ENCODE measurements around the gene CHST12. TPM values are rescaled to one million over a fixed set of nuclear protein-coding genes. Genes with fewer than 3 reads are reported as not detected.
"Not testable (repeated sequence)": the region's sequence is repeated elsewhere in the genome, so short reads cannot be mapped to it uniquely, and the experiment has no call there.

CHST12 gene
- total RNA-seq, 2 donors from 2014 or later = 4.8 to 8.5 TPM

DNA sequence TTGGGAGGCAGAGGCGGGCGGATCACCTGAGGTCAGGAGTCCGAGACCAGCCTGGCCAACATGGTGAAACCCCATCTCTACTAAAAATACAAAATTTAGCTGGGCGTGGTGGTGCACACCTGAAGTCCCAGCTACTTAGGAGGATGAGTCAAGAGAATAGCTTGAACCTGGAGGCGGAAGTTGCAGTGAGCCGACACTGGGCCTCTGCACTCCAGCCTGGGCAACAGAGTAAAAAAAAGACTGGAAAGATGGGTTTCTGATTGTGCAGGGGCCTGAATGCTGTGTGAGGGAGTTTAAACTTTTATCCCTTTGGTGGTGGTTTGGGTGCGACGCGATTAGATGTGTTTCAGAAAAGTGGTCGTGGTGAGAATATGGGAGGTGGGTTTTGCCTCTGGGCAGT is 1.8 kb downstream of the CHST12 start:
- Mint-ChIP-seq H3K4me3 (peak overlapping the region; percentile 78), H3K9me3 (no peaks in the 10 kb centered on the region), H3K4me1 (peaks cover 47% of the 10 kb centered on the region), H3K27me3 (no peaks in the 10 kb centered on the region), H3K36me3 (ENCODE audit: low read depth) (no peaks in the 10 kb centered on the region), H3K27ac (peak overlapping the region; percentile 81)
- ATAC-seq (replicated peaks) = no peak

DNA sequence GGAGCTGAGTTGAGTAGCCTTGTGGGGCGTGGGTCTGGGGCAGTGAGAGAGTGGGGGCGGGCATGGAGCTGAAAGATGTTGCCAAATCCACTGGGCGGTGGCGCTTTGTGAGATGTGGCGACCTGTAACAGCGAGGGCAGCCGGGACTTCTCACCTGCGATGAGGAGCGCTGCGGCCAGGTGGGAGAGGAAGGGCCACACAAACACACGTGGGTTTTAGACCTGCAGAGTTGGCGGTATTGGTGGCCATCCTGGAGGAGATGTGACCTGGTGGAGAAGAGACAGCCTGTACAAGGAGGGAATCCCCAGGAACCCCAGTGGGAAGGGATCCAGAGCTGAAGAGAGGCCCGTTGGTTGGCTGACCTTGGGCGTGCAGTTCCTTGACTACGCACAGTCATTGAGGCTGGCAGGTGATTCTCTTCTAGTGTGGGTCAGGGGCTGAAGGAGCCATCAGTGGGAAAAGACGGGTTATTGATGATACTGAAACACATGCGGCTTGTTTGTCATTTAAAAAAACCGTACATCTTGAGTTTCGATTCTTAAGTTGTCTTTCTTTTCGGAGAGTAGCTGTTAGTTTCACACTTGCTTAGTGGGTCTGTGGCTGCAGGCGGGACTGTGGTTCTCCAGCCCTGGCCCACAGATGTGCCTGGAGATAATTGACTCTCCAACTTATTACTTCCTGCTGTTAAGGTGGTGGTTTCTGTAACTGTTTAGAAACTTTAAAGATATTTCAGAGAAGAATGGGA is 2.4 kb downstream of the CHST12 start:
- H3K27me3 Mint-ChIP-seq = no peaks in the 10 kb centered on the region
- peak overlapping the region; percentile 78 for H3K4me3 Mint-ChIP-seq
- peak overlapping the region; percentile 81 for H3K27ac Mint-ChIP-seq
- peaks cover 50% of the 10 kb centered on the region for H3K4me1 Mint-ChIP-seq
- no peaks in the 10 kb centered on the region for H3K36me3 Mint-ChIP-seq (ENCODE audit: low read depth)
- H3K9me3 Mint-ChIP-seq = no peaks in the 10 kb centered on the region
- peak; percentile 85 for ATAC-seq (replicated peaks)

DNA sequence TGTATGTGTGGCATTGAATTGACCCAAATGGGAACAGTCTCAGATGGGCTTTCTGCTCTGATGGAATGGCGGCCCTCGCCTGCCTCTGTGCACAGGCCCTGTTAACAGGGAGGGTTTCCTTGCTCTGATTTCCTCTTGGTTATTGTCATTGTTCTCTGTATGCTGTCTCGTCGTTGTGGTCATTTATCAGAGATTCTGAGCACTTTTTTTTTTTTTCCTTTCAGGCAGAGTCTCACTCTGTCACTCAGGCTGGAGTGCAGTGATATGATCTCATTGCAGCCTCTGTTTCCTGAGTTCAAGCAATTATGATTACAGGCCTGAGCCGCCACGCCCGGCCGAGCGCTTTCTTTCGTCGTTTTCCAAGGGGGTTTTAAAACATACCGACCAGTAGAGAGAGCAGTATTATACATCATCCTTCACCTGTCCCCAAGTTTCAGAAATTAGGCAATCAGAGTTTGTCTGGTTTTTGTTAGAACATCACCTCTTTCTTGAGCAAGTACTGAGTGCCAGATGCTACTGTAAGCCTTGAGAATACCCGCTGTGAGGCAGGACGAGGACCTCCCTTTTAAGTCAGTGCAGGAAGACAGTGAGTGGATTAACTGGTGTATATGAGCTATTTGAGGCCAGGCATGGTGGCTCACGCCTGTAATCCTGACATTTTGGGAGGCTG is 6.5 kb downstream of the CHST12 start:
- peak overlapping the region; percentile 64 for H3K27ac Mint-ChIP-seq
- peaks cover 49% of the 10 kb centered on the region for H3K4me1 Mint-ChIP-seq
- no peaks in the 10 kb centered on the region for H3K27me3 Mint-ChIP-seq
- H3K4me3 Mint-ChIP-seq = peak overlapping the region; percentile 36
- no peaks in the 10 kb centered on the region for H3K9me3 Mint-ChIP-seq
- H3K36me3 Mint-ChIP-seq (ENCODE audit: low read depth) = no peaks in the 10 kb centered on the region
- ATAC-seq (replicated peaks) = no peak

DNA sequence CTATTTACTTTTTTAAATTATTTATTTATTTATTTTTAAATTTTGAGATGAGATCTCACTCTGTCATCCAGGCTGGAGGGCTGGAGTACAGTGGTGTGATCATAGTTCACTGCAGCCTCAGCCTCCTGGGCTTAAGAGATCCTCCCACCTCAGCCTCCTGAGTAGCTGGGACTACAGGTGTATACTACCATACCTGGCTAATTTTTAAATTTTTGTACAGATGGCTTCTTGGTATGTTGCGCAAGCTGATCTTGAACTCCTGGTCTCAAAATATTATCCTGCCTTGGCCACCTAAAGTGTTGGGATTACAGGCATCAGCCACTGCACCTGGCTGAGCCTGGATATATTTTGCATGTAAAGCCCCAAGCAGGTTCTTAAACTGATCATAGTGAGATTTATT is 7.6 kb downstream of the CHST12 start:
- H3K36me3 Mint-ChIP-seq (ENCODE audit: low read depth) = no peaks in the 10 kb centered on the region
- no peak overlapping the region for H3K4me3 Mint-ChIP-seq
- H3K4me1 Mint-ChIP-seq = peaks cover 37% of the 10 kb centered on the region
- H3K27me3 Mint-ChIP-seq = no peaks in the 10 kb centered on the region
- H3K27ac Mint-ChIP-seq = no peak overlapping the region
- ATAC-seq (replicated peaks) = no peak
- no peaks in the 10 kb centered on the region for H3K9me3 Mint-ChIP-seq

DNA sequence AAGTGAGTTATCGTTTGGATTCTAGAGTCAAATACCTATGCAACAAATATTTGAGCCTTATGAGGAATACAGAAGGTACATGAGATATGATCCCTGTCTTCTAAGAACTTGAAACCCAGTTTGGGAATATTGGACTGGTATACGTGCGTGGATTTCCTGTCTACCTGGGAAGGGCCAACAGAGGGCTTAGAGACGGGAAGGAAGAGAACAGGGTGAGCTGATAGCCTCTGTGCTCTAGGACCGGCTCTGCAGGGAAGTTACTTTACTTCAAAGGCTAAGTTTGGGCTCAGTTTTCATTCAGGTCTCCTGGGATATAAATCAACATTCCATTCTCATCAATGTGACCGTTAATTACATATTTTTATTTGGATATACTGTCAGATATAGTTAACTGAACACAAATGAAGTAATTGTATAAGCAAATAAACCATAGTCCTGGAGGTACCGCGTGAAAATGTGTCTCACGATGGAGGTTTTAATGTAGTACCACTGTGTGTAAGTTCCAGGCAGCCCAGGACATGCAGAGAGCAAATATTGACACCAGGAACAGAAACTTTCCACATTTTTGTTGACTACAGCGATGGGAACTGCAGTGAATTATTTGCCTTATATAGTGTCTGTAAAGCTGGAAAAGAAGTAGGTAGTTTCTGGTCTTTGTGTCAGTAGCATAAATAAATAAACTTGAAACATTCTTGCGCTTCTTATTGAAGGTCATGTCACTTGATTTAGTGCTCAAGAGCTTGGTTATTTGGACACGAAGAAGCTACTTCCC is 8.6 kb downstream of the CHST12 start:
- Mint-ChIP-seq H3K36me3 (ENCODE audit: low read depth) (no peaks in the 10 kb centered on the region), H3K27me3 (no peaks in the 10 kb centered on the region), H3K4me3 (no peak overlapping the region), H3K9me3 (no peaks in the 10 kb centered on the region), H3K27ac (no peak overlapping the region), H3K4me1 (peaks cover 35% of the 10 kb centered on the region)
- ATAC-seq (replicated peaks) = no peak

DNA sequence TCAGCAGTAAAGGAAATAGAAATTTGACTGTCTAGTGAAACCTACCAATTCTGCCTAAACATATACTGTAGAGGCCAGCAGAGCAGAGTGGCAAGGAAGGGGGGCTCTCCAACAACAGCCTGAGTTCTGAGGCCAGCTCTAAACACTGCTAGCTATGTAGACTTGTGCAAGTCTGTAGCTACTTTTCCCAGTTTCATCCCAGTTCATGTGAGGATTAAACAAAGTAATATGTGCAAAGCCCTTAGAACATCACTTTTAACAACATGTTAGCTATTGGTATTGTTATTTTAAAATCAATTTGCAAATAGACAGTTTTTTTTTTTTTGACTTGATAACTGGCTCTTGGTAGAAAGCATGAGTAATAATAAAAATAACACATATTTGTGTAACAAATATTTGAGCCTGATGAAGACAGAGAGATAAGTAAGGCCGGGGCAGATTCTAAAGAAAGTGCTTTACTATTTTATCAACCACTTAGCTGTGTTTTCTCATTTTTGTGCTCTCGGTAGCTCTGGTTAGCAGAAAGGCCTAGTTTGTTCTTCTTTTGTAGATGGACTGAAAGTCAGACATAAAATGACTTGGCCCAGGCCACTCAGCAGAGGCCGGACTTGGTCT is 9.3 kb downstream of the CHST12 start:
- Mint-ChIP-seq H3K27me3 (no peaks in the 10 kb centered on the region), H3K9me3 (no peaks in the 10 kb centered on the region), H3K27ac (peak overlapping the region; percentile 57), H3K4me3 (no peak overlapping the region), H3K4me1 (peaks cover 33% of the 10 kb centered on the region), H3K36me3 (ENCODE audit: low read depth) (no peaks in the 10 kb centered on the region)
- no peak for ATAC-seq (replicated peaks)

DNA sequence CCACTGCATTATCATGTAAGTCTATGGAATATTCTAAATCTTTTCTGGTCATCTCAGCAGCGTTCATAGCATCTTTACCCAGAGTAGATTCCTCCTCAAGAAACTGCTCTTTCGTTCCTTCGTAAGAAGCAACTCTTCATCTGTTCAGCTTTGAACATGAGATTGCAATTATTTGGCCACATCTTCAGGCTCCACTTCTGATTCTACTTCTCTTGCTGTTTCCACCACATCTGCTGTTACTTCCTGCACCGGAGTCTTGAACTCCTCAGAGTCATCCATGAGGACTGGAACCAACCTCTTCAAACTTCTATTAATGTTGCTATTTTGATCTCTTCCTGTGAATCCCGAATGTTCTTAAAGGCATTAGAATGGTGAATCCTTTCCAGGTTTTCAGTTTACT is 12.7 kb downstream of the CHST12 start:
- peaks cover 15% of the 10 kb centered on the region for H3K4me1 Mint-ChIP-seq
- no peaks in the 10 kb centered on the region for H3K27me3 Mint-ChIP-seq
- no peaks in the 10 kb centered on the region for H3K9me3 Mint-ChIP-seq
- no peaks in the 10 kb centered on the region for H3K36me3 Mint-ChIP-seq (ENCODE audit: low read depth)
- no peak overlapping the region for H3K4me3 Mint-ChIP-seq
- H3K27ac Mint-ChIP-seq = no peak overlapping the region
- no peak for ATAC-seq (replicated peaks)

DNA sequence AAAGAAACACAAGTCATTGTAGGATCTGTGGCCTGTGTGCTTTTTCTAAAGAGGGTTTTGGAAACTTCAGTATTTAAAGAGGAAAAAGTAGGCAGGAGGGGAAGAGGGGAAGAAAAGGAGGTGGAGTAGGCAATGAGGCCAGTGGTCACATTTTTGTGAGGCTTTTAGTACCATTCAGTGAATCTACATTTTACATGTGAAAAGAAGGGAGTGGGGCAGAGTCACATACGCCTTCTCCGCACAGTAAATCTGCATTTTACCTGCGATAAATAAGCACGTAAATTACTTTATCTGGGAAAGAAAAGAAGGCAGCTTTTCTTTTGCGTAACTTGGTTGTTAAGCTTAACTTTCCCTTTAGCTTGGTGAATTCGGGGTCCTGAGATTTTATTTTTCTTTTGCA is 13.2 kb downstream of the CHST12 start:
- no peak overlapping the region for H3K27ac Mint-ChIP-seq

DNA sequence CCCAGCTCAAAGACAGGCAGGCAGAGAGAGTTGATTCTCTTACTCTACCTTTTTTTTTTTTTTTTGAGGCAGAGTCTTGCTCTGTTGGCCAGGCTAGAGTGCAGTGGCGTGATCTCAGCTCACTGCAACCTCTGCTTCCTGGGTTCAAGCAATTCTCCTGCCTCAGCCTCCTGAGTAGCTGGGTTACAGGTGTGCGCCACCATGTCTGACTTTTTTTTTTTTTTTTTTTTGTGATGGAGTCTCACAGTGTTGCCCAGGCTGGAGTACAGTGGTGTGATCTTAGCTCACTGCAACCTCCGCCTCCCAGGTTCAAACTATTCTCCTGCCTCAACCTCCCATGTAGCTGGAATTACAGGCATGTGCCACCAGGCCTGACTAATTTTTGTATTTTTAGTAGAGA is 13.8 kb downstream of the CHST12 start:
- not testable (repeated sequence) for H3K36me3 Mint-ChIP-seq (ENCODE audit: low read depth); H3K9me3 Mint-ChIP-seq; H3K27me3 Mint-ChIP-seq; H3K4me3 Mint-ChIP-seq; ATAC-seq (replicated peaks); H3K27ac Mint-ChIP-seq
- H3K4me1 Mint-ChIP-seq = peaks cover 15% of the 10 kb centered on the region

More for the DNA sequence above, 13.2 kb downstream of the CHST12 start:
- ATAC-seq (replicated peaks) = no peak
- Mint-ChIP-seq H3K9me3 (no peaks in the 10 kb centered on the region), H3K4me3 (no peak overlapping the region), H3K36me3 (ENCODE audit: low read depth) (no peaks in the 10 kb centered on the region), H3K27me3 (no peaks in the 10 kb centered on the region), H3K4me1 (peaks cover 15% of the 10 kb centered on the region)

DNA sequence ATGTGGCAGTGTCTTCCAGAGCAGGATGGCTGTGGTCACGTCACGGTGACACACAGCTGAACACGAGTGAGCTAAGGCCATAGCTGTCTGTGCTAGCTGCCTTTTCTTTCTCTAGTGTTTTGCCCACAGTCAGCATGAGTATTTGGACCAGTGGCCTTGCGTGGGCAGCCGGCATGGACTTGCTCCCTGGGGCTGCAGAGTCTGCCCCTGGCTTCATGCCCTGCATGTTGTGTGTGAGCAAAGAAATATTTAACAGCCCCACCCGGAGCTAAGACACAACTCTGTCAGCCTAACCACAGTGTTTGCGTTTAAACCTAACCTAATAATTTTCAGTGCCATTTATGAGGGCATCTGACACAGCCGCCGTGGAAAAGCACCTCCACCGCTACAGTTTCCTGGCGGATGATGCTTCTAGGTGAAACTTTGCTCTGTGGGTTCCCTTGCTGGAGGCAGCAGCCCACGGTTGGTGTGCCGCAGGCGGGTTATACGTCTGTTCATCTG is 14.6 kb downstream of the CHST12 start:
- Mint-ChIP-seq H3K36me3 (ENCODE audit: low read depth) (no peaks in the 10 kb centered on the region), H3K4me1 (peaks cover 13% of the 10 kb centered on the region), H3K27me3 (no peaks in the 10 kb centered on the region), H3K27ac (peak overlapping the region; percentile 62), H3K9me3 (no peaks in the 10 kb centered on the region), H3K4me3 (peak overlapping the region; percentile 42)
- ATAC-seq (replicated peaks) = peak; percentile 87

DNA sequence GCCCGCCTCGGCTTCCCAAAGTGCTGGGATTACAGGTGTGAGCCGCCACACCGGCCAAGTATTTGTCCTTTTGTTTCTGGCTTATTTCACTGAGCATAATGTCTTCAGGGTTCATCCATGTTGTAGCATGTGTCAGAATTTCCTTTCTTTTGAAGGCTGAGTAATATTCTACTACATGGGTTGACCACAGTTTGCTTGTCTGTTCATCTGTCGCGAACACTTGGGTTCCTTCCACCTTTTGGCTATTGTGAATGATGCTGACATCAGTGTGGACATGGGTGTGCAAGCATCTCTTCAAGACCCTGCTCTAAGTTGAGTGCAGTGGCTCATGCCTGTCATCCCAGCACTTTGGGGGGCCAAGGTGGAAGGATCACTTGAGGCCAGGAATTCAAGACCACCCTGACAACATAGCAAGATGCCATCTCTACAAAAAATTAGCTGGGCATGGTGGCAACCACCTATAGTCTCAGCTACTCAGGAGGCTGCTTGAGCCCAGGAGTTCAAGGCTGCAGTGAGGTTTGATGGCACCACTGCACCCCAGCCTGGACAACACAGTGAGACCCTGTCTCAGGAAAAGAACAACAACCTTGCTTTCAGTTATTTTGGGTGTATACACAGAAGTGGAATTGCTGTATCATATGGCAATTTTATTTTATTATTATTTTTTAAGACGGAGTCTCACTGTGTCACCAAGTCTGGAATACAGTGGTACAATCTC is 17.0 kb downstream of the CHST12 start:
- peak; percentile 66 for ATAC-seq (replicated peaks)
- no peaks in the 10 kb centered on the region for H3K36me3 Mint-ChIP-seq (ENCODE audit: low read depth)
- H3K9me3 Mint-ChIP-seq = no peaks in the 10 kb centered on the region
- H3K27ac Mint-ChIP-seq = no peak overlapping the region
- no peak overlapping the region for H3K4me3 Mint-ChIP-seq
- peaks cover 10% of the 10 kb centered on the region for H3K4me1 Mint-ChIP-seq
- H3K27me3 Mint-ChIP-seq = no peaks in the 10 kb centered on the region

DNA sequence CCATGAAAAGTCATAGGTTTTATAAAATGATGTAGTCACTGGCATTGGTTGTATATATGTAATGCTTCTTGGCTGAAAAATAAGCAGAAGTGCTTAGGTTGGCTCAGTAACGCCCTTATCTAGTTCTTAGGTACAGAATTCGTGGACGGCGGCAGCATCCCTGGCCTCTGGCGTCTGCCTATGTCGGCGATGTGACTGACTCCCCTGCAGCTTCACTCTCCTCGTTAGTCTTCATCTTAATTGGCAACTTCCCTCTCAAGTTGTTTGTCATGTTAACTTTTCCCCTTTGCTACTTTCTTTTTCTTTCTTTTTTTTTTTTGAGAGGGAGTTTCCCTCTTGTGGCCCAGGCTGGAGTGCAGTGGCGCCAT is 18.5 kb downstream of the CHST12 start:
- ATAC-seq (replicated peaks) = no peak
- no peak overlapping the region for H3K27ac Mint-ChIP-seq
- no peak overlapping the region for H3K4me3 Mint-ChIP-seq
- H3K4me1 Mint-ChIP-seq = peaks cover 10% of the 10 kb centered on the region
- no peaks in the 10 kb centered on the region for H3K36me3 Mint-ChIP-seq (ENCODE audit: low read depth)
- no peaks in the 10 kb centered on the region for H3K27me3 Mint-ChIP-seq
- H3K9me3 Mint-ChIP-seq = no peaks in the 10 kb centered on the region

DNA sequence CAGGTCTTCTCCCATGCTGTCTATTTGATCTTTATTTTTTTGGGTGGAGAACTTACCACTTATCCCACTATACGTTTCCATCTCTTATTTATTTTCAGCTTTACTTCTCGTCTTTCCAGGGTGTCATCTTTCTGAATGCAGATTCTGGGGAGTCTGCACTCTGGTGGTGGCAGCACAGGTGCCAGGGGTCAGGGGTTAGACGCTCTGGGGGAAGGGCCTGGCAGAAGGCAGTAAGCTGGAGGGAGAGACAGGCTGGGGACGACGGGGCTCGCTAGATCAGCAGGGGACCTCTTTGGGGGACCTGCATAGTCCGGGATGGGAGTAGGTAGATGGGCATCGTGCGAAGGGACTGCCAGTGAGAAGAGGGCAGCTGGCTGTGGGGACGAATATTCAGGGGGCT is 22.3 kb downstream of the CHST12 start:
- no peaks in the 10 kb centered on the region for H3K36me3 Mint-ChIP-seq (ENCODE audit: low read depth)
- no peaks in the 10 kb centered on the region for H3K27me3 Mint-ChIP-seq
- no peak for ATAC-seq (replicated peaks)
- H3K4me1 Mint-ChIP-seq = peaks cover 5% of the 10 kb centered on the region
- H3K4me3 Mint-ChIP-seq = no peak overlapping the region
- H3K9me3 Mint-ChIP-seq = no peaks in the 10 kb centered on the region
- no peak overlapping the region for H3K27ac Mint-ChIP-seq

All from activated T-helper 17 cell treated with anti-CD3 and anti-CD28 coated beads, Interleukin-2, amount 50 U/mL, for 72 hours (primary cell).